Stimulated activated CD4-positive, alpha-beta T cell treated with anti-CD3 and anti-CD28 coated beads, TNF-alpha, amount 100 ng/mL, for 48 hours (primary cell): ENCODE results near the gene PLXNB1.

Experiments
- DNase-seq, 3 donors: peaks; one replicate each; pipeline ENCODE4 v3.0.0-alpha.2; 2020; ENCODE audit warnings: low read depth in 3 of 3

The PLXNB1 gene

GRCh38 chr3:48432411-48433371 is 2.8 kb upstream of the PLXNB1 start:
- no peak for DNase-seq

DNA sequence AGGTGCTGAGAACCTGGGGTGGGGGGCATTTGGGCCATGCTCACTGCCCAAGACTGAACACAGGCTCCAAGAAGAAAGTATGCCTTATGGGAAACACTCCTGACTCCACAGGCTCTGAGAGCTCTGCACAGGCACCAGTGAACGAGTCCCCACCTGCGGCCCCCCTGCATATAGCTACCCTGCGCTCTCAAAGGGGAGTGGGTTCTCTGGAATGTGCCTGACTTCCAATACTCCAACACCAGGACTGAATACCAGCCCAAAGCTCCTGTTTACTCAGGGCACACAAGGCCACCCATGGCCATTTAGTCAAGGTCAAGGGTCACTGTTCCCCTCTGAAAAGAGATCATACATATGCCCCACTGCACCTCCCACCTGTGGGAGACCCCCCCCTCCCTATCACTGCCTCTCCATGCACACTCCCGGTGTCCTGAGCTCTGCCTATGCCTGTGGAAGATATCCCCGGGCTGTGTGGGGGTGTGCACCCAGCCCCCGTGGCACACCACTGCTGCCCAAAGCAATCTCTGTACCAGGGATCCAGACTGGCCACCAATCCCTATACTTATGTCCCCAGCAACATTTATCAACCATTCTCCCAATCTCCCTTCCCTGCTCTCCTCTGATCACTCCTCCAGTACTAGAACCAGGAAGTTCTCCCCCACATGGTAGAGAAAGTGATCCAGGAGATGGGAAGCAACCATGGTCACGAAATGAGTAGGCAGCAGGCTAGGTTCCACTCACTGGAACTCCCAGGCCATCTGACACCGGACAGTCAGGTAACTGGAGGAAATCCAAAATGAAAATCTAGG is 1.5 kb upstream of the PLXNB1 start:
- no peak for DNase-seq

DNA sequence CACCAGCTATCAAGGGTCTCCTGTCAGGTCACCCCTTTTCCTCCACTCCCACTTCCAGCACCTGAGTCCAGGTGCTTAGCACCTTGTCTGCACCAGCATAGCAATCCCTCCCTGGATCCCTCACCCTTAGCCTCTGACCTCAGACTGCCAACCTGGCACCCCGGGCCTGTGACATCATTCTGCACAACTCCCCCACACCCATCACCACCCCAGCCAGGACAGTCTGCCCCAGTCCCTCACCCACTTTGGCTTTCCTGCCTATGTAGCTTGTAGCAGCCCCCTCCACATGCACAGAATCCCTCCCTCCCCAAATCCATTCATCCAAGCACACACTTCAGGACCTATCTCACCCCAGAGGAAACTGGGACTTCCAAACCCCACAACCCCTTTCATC is 819 bp upstream of the PLXNB1 start:
- DNase-seq, result no peak

GRCh38 chr3:48429317-48429959 is 448 bp downstream of the PLXNB1 start:
- peak in 1 of 3 donors; percentile 40 for DNase-seq

DNA sequence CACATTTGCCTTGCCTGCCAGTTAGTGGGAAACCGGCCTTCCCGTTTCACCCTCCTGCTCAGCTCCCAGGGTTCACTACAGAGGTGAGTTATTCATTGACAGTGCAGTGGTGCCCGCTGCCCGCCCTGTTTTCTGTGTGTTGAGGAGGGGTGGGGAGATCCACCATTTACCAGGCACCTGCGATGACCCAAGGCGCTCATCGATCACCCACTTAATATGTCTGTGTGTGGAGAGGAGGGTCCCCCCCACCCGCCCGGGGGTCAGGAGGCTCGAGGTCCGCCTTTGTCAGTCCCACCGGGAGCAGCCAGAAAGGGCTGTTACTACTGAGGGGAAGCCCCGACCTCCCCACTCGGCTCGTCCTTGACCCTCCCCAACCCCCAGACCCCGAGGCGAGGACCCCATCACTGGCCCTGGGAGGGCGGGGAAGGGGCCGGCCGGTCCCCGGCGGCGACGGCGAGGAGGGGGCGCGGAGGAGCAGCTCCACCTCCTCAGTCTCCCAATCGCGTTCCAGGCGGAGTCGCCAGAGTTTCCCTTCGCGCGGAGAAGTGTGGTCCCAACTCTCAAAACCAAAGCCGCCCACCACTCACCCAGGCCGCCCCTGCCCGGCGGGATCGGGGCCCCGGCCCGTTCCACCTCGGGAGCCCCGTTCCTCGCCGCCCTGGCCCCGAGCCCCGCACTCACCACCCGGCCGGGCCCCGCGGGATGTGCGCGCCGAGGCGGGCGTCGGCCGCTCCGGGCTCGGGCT is 1.1 kb downstream of the PLXNB1 start:
- no peak for DNase-seq

DNA sequence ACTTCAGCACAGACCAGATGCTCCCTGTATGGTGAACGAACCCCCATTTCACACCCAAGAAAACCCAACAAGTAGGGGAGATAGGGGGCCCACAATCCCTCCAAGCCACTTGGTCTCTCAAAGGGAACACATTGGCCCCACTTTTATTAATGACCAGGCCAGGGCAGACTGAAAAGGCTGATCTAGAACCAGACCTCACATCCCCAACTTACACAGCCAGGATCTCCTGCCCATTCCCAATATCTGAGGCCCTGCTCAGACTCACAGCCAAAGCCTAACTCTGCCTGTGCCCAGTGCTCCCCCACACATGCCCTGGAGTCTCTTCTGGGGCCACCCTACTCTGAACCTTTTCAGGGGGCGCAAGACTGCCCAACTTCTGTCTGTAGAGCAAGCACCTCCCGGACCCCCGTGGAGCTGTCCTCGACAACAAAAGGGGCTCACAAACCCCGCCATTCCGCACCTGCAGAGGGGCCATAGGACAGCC is 1.8 kb downstream of the PLXNB1 start:
- DNase-seq, result no peak

- no peak for DNase-seq
These were observed 2.3 kb downstream of the PLXNB1 start for GRCh38 chr3:48427630-48427962.

GRCh38 chr3:48426944-48427629 is 2.8 kb downstream of the PLXNB1 start:
- no peak for DNase-seq

DNA sequence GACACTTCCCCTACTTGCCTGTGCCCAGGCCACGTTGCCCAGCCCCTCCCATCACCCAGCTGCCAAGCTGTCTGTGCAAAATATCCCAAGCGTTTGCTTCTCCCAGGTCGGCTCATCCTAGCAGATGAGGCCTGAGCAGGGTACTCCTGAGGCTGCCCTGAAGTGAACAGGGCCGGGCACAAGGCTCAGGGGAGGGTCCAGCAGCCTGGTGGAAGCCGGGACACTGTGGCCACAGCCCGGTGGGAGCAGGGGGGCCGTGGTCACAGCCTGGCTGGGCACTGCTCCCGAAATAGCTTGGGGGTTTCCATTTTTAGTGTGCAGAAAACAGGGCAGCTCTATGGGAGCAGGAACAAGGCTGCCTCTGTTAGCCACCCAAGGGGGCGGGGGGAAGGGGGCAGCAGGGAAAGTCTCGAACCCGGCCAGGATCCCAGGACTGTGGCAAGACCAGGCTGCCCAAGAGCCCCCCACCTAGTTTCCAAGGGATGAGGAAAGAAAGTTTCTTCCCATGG is 3.4 kb downstream of the PLXNB1 start:
- DNase-seq, result no peak

DNA sequence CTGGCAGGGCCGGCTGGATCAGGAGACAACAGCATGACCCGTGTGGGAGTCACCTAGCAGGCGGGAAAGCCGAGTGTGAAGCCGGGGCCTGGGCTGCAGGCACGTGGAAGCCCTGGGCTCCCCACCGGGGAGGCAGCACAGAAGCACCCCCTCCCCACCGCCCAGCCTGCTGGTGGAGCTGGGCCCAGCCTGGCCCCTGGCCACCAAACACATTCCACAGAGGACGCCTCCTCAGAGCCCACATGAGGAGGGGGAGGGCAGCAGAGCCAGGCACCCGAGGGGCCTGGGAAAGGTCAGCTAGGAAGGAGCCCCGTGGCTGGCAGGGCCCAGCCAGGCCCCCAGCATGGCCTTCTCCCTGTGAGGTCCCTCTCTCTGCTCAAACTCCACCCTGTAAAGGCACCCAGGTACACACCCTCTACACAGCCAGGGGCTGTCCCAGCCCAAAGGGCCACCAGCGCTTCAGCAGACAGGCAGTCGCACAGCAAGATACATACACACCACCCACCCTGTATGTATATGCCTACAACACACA is 4.5 kb downstream of the PLXNB1 start:
- no peak for DNase-seq

DNA sequence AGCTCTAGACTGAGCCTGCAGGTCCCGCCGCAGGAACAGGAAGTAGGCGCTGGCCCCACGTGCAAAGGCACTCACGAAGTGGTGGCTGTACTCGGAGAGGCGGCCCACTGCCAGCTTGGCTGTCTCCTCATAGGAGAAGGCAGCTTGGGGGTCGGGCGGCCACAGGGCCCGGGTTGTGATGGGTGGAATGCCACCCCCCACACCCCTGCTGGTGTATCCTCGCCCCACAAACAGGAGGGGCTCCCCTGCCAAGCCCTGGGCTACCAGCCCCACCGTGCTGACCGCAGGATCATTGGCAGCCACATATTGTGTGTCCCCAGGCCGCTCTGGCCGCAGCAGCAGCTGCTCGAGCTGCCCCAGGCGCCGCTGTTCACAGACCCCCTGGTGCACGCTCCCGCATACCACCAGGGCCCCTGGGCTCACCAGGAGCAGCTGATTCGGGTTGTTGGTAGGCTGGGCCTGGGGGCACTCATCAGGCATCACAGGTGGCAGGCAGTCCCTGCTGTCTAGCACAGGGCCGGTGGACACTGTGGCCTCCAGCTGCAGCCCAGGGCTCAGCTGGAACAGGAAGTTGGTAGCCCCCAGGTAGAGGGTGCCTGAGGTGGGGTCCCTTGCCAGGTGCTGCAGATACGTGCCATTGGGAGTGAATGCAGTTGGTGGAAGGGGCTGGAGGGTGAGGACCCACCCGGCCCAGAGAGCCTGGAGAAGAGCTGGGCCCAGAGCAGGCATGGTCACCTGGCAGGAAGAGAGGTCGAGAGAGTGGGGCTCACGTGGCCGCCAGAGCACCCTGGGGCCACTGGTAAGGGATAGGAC is 5.8 kb downstream of the PLXNB1 start:
- no peak for DNase-seq

- no peak for DNase-seq
These were observed 6.5 kb downstream of the PLXNB1 start for GRCh38 chr3:48423241-48423882.

DNA sequence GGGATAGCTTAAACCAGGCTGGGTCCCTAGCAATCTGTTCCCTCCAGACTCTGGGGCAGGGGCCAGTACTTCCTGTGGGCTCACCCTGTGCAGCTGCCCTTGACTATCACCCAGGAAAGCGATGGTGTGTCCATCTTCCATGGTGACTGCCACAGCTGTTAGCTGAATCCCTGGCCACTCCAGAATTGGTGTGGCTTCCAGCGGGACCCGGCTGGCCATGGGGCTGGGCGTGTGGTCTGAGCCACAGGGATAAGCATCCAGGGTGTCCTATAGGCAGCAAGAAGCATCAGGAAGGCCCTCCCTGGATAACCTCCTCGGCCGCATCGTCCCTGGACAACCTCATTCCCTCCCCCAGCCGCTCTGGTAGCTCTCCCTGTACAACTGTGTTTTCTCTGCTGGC is 7.2 kb downstream of the PLXNB1 start:
- DNase-seq, result no peak

DNA sequence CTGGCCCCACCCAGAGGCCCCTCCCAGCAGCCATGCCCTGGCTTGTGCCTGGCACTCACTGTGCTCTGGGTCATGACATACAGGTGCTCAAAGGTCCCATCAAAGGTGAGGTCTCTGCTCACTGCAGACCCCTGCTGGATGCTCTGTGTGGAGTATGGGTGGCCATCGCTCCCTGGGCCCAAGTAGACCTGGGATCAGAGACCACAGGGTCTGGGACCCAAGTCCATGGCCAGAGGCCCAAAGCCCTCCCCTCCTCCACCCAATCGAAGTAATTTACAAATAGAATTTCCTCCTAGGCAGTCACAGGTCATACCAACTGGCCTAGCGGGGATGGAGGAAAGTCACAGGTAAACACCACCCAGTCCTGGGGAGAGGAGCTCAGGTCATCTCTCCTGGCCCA is 7.6 kb downstream of the PLXNB1 start:
- no peak for DNase-seq

DNA sequence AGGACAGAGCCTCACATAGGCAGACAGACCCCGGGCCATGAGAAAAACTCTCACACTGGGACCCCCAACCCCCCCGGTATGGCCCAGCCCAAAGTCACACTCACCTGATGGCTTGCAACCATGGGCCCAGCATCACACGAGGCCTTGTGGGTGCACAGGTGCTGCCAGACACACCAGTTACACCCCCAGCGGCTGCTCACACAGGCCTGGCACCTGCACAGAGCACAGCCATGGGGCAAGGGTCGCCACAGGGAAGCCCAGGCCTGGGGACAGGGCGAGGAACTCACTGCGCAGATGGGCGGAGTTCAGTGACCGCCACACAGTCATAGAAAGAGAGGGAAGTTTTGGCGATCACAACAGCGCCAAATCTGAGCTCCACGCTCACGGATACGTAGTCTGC is 9.3 kb downstream of the PLXNB1 start:
- no peak for DNase-seq

DNA sequence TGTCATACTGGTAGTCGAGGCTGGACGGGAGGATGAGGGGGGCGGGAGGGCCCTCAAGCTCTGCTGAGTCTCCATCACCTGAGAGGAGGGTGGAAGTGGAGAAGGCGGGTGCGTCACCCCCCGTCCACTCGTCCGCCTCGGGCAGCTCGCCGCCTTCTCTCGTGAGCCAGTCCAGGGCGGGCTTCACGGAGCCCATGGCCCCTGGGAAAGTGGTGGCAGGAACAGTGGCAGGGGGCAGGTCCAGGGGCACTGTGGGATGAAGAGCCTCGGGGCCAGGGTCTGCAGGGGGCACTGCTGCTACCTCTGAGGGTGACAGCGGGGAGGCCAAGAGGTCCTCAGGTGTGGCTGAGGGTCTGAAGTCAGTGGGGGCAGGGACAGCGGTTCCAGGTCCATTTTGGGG is 10.3 kb downstream of the PLXNB1 start:
- no peak for DNase-seq

GRCh38 chr3:48419149-48419548 is 10.7 kb downstream of the PLXNB1 start:
- DNase-seq, result no peak

DNA sequence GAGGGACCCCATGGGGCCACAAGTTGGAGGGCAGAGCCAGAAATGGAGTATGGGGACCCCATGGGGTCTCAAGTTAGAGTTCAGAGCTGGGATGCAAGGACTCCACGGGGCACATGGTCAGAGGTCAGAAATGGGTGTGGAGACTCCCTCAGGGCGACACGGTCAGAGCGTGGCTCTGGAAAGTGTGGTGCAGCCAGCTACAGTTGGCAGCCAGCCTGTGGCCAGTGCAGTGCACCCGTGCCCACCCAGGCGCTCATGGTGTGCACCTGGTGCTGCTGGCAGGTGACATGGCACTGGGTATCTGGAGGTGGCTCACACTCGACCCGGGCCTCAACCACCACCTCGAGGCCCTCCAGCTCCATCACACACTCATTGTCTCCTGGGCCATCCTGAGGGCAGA is 11.2 kb downstream of the PLXNB1 start:
- no peak for DNase-seq

GRCh38 chr3:48418140-48418539 is 11.7 kb downstream of the PLXNB1 start:
- no peak for DNase-seq
